T47D (cell line): ENCODE results near the gene STK16.
A peak's percentile ranks its signal among the peaks of the same experiment; 100 is the strongest.

Experiments
- DNase-seq, 2 experiments: peaks; one replicate each; pipeline versions ENCODE4 v3.0.0 to v3.0.0-alpha.2; 2011 to 2012; ENCODE audit warnings: low read depth in 1 of 2, low spot score in 1 of 2
- JUND ChIP-seq: IDR thresholded peaks from 2 replicates; pipeline ENCODE4 v1.6.1; 2012; ENCODE audit warnings: low read depth
- in situ Hi-C: cut with HindIII; loops from 2 replicates; pipeline ENCODE4 v1.10.0; 2016; ENCODE audit warnings: low sequenced_read_pairs, low pct_unique_long_range_greater_than_20kb

Gene STK16

GRCh38 chr2:219207884-219208740 lies 37.2 kb upstream of the STK16 start:
- no peak for TF ChIP-seq JUND
- in situ Hi-C loops: no loop called here
- peak in 1 of 2 experiments; percentile 11 for DNase-seq

- DNase-seq: no peak
- in situ Hi-C loops: no loop called here
- TF ChIP-seq JUND: no peak
These were observed 35.8 kb upstream of the STK16 start for GRCh38 chr2:219209236-219210195.

- in situ Hi-C loops: no loop called here
- no peak for TF ChIP-seq JUND
- no peak for DNase-seq
These were observed 34.9 kb upstream of the STK16 start for GRCh38 chr2:219210196-219210885.

GRCh38 chr2:219210886-219211362 lies 34.4 kb upstream of the STK16 start:
- DNase-seq: no peak
- in situ Hi-C loops: no loop called here
- TF ChIP-seq JUND: no peak

- in situ Hi-C loops: no loop called here
- TF ChIP-seq JUND: no peak
- DNase-seq: no peak
These were observed 32.3 kb upstream of the STK16 start for GRCh38 chr2:219213026-219213415.

- DNase-seq: no peak
- no peak for TF ChIP-seq JUND
- in situ Hi-C loops: no loop called here
These were observed 31.7 kb upstream of the STK16 start for GRCh38 chr2:219213486-219214071.

GRCh38 chr2:219214141-219214540 lies 31.1 kb upstream of the STK16 start:
- in situ Hi-C loops: no loop called here

GRCh38 chr2:219214786-219215185 lies 30.5 kb upstream of the STK16 start:
- in situ Hi-C loops: no loop called here
- DNase-seq: no peak
- TF ChIP-seq JUND: no peak

More at GRCh38 chr2:219214141-219214540, 31.1 kb upstream of the STK16 start:
- DNase-seq: no peak
- TF ChIP-seq JUND: no peak

- in situ Hi-C loops: no loop called here
- no peak for DNase-seq
- no peak for TF ChIP-seq JUND
These were observed 29.3 kb upstream of the STK16 start for GRCh38 chr2:219215871-219216534.

- DNase-seq: no peak
- TF ChIP-seq JUND: no peak
- in situ Hi-C loops: no loop called here
These were observed 28.8 kb upstream of the STK16 start for GRCh38 chr2:219216535-219216915.

GRCh38 chr2:219218217-219218731 lies 27.0 kb upstream of the STK16 start:
- in situ Hi-C loops: no loop called here
- peak in 1 of 2 experiments; percentile 76 for DNase-seq
- no peak for TF ChIP-seq JUND
